MM.1S (cell line): ENCODE results near the gene TAP2.
"Not testable (repeated sequence)": the region's sequence is repeated elsewhere in the genome, so short reads cannot be mapped to it uniquely, and the experiment has no call there.

Experiments
- DNase-seq: peaks from one replicate; pipeline ENCODE4 v3.0.0-alpha.2; 2015
- H2AFZ ChIP-seq: fragments of 300-600 bp; sonication (generic); 2 replicates; pipeline ENCODE4 v1.6.0; 2016; ENCODE audit warnings: antibody characterized with exemption, low read length
- H3F3A ChIP-seq: fragments of 300-600 bp; sonication (generic); 2 replicates; pipeline ENCODE4 v1.6.1; 2016; ENCODE audit warnings: mild to moderate bottlenecking, antibody characterized with exemption, low read length, moderate library complexity, mixed read lengths; ENCODE audit not compliant: insufficient read depth
- H3K27ac ChIP-seq: fragments of 300-600 bp; sonication (generic); 2 replicates; pipeline ENCODE4 v1.5.1; 2016; ENCODE audit warnings: mild to moderate bottlenecking, low read length
- H3K27me3 ChIP-seq: fragments of 300-600 bp; sonication (generic); replicated peaks from 2 replicates; pipeline ENCODE4 v1.6.0; 2016; ENCODE audit warnings: low read length; ENCODE audit not compliant: insufficient read depth
- H3K36me3 ChIP-seq: fragments of 300-600 bp; sonication (generic); replicated peaks from 2 replicates; pipeline ENCODE4 v1.6.1; 2016; ENCODE audit warnings: mild to moderate bottlenecking, low read length, mixed read lengths; ENCODE audit not compliant: insufficient read depth
- H3K4me1 ChIP-seq: fragments of 300-600 bp; sonication (generic); 2 replicates; pipeline ENCODE4 v1.6.1; 2016; ENCODE audit warnings: low read length, mixed read lengths
- H3K4me2 ChIP-seq: fragments of 300-600 bp; sonication (generic); 2 replicates; pipeline ENCODE4 v1.6.0; 2016; ENCODE audit warnings: low read depth, low read length
- H3K4me3 ChIP-seq: fragments of 300-600 bp; sonication (generic); 2 replicates; pipeline ENCODE4 v1.5.1; 2016; ENCODE audit warnings: low read length, mixed read lengths
- H3K79me2 ChIP-seq: fragments of 300-600 bp; sonication (generic); 2 replicates; pipeline ENCODE4 v1.6.1; 2016; ENCODE audit warnings: mixed run types, low read length, mixed read lengths
- H3K9ac ChIP-seq: fragments of 300-600 bp; sonication (generic); 2 replicates; pipeline ENCODE4 v1.6.1; 2016; ENCODE audit warnings: low read length, mixed read lengths
- H3K9me2 ChIP-seq: fragments of 300-600 bp; sonication (generic); replicated peaks from 2 replicates; pipeline ENCODE4 v1.6.1; 2016; ENCODE audit warnings: mild to moderate bottlenecking, low read length, mixed read lengths; ENCODE audit not compliant: insufficient read depth
- H3K9me3 ChIP-seq: fragments of 300-600 bp; sonication (generic); replicated peaks from 2 replicates; pipeline ENCODE4 v1.6.1; 2016; ENCODE audit warnings: mild to moderate bottlenecking, low read length, mixed read lengths; ENCODE audit not compliant: insufficient read depth
- H4K20me1 ChIP-seq: fragments of 300-600 bp; sonication (generic); 2 replicates; pipeline ENCODE4 v1.6.1; 2016; ENCODE audit warnings: mild to moderate bottlenecking, low read length, moderate library complexity, mixed read lengths; ENCODE audit not compliant: insufficient read depth
- CTCF ChIP-seq: fragments of 300-600 bp; sonication (generic); IDR thresholded peaks from 2 replicates; pipeline ENCODE4 v1.5.1; 2016; ENCODE audit warnings: antibody characterized with exemption, low read length, mixed read lengths
- EZH2 ChIP-seq: fragments of 300-600 bp; sonication (generic); optimal IDR thresholded peaks from 2 replicates; pipeline ENCODE3; 2017; ENCODE audit warnings: low read depth, mild to moderate bottlenecking, antibody characterized with exemption, low read length, mixed read lengths
- EZH2phosphoT487 ChIP-seq: fragments of 300-600 bp; sonication (generic); IDR thresholded peaks from 2 replicates; pipeline ENCODE4 v1.6.1; 2018; ENCODE audit warnings: antibody characterized with exemption, low read length

TAP2 gene

DNA sequence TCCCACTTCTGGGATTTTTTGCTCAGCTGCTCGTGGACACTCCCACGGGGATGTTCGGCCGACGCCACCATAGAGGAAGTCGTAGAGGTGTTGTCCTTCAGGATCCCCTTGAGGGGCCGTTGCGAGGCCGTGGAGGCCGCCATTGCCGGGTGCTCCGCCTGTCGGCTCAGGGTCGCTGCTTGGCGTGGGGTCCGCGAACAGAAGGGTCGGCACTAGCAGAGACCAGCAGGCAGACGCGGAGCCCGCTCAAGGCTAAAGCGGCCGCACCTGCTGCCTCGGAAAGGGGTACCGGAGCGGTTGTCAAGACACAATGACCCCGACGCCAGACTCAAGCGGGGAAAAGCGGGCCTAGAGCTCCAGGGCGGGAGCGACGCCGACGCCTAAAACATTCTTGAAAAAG is 41.2 kb upstream of the TAP2 start:
- Histone ChIP-seq H3K4me3 (no peak overlapping the region), H3F3A (no peaks in the 10 kb centered on the region), H3K9me3 (no peaks in the 10 kb centered on the region), H3K9me2 (no peaks in the 10 kb centered on the region), H3K4me1 (0 out of 2 replicates have a peak, but pooled peaks cover 4% of the 10 kb centered on the region), H3K9ac (no peak overlapping the region), H4K20me1 (no peaks in the 10 kb centered on the region), H2AFZ (no peak overlapping the region), H3K36me3 (no peaks in the 10 kb centered on the region), H3K4me2 (no peak overlapping the region), H3K79me2 (no peaks in the 10 kb centered on the region), H3K27me3 (peaks cover 7% of the 10 kb centered on the region), H3K27ac (no peak overlapping the region)
- no peak for DNase-seq
- no peak for TF ChIP-seq EZH2
- TF ChIP-seq CTCF, result no peak
- TF ChIP-seq EZH2phosphoT487, result no peak

DNA sequence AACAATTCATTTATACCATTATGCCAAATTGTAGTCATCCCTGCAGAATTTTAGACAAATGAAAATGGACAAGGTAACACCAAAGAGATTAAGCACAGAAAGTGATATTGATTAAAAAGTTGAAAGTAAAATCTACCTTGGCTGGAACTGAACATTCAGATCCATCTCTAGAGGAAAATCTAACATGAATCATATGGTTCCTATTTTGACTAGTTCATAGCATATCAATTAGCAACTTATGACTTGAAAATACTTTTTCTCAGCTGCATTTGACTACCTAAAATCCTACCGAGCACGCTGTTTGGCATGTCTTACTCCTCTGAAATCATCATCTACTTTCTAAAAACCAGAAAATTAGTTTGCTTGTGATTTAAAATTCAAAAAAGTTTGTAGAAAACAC is 38.1 kb upstream of the TAP2 start:
- Histone ChIP-seq H3F3A (no peaks in the 10 kb centered on the region), H3K9ac (no peak overlapping the region), H3K4me3 (no peak overlapping the region), H4K20me1 (no peaks in the 10 kb centered on the region), H3K27me3 (no peaks in the 10 kb centered on the region; the same call in 1 of the 2 replicates), H3K36me3 (no peaks in the 10 kb centered on the region), H2AFZ (no peak overlapping the region), H3K79me2 (no peaks in the 10 kb centered on the region), H3K27ac (no peak overlapping the region), H3K4me2 (no peak overlapping the region), H3K9me3 (no peaks in the 10 kb centered on the region), H3K9me2 (no peaks in the 10 kb centered on the region), H3K4me1 (0 out of 2 replicates have a peak, but pooled peaks cover 4% of the 10 kb centered on the region)
- no peak for TF ChIP-seq EZH2
- no peak for TF ChIP-seq EZH2phosphoT487
- no peak for TF ChIP-seq CTCF
- DNase-seq, result no peak

DNA sequence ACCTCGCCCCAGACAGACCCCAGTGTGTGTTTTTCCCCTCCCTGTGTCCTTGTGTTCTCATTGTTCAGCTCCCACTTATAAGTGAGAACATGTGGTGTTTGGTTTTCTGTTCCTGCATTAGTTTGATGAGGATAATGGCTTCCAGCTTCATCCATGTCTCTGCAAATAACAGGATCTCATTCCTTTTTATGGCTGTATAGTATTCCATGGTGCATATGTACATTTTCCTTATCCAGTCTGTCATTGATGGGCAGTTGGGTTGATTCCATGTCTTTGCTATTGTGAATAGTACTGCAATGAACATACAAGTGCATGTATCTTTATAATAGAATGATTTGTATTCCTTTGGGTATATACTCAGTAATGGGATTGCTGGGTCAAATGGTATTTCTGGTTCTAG is 35.4 kb upstream of the TAP2 start:
- H3K4me2 ChIP-seq, H3K79me2 ChIP-seq, DNase-seq, H3K27ac ChIP-seq, H3F3A ChIP-seq, H3K4me3 ChIP-seq, H4K20me1 ChIP-seq, H2AFZ ChIP-seq, H3K9me3 ChIP-seq, H3K9me2 ChIP-seq, H3K9ac ChIP-seq, H3K27me3 ChIP-seq, H3K4me1 ChIP-seq, H3K36me3 ChIP-seq: not testable (repeated sequence)

DNA sequence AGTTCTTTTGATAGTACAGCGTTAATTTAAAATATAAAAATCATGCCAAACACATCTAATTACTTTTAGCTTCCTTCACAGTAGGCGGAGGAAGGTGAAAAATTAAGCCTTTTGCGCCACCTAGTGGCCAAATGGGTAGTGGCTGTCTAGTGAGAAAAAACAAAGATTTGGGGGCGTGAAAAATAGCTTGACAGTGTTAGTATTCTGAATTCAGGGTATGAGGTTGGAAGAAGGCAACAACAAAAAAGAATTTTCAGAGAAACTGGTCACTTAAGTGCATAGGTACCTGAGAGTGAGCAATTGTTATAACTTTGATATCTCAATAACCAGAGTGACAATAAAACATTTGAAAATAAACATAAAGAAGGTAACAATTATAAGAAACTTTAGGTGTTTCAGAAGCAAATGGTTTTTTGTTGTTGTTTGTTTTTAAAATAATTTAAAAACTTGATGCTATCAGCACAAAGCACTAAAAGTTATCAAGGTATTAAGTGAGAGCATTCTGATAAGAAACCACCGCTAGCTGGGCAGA is 29.8 kb upstream of the TAP2 start:
- H3K36me3 ChIP-seq, result no peaks in the 10 kb centered on the region
- TF ChIP-seq EZH2phosphoT487 (no peak), EZH2 (no peak), CTCF (peak; percentile 89)
- no peak overlapping the region for H3K4me3 ChIP-seq
- H3F3A ChIP-seq, result no peaks in the 10 kb centered on the region
- H3K9ac ChIP-seq, result no peak overlapping the region
- 0 out of 2 replicates have a peak, but pooled peaks cover 3% of the 10 kb centered on the region for H3K4me1 ChIP-seq
- no peaks in the 10 kb centered on the region for H3K27me3 ChIP-seq
- no peaks in the 10 kb centered on the region for H3K79me2 ChIP-seq
- no peaks in the 10 kb centered on the region for H3K9me2 ChIP-seq
- no peaks in the 10 kb centered on the region for H4K20me1 ChIP-seq
- peak; percentile 79 for DNase-seq
- no peak overlapping the region for H3K27ac ChIP-seq
- no peak overlapping the region for H2AFZ ChIP-seq
- no peak overlapping the region for H3K4me2 ChIP-seq
- H3K9me3 ChIP-seq, result no peaks in the 10 kb centered on the region
